Spinal cord (tissue), 10 donors: Measurements from ENCODE around the gene CD177. TPM values are rescaled to one million over a fixed set of nuclear protein-coding genes. Genes with fewer than 3 reads are reported as not detected.
"Not testable (repeated sequence)": the region's sequence is repeated elsewhere in the genome, so short reads cannot be mapped to it uniquely, and the experiment has no call there.

Source experiments
- DNase-seq, 6 donors: peaks; one replicate each; pipeline versions ENCODE4 v3.0.0 to v3.0.0-alpha.2; 2013 to 2015; ENCODE audit warnings: low spot score in 6 of 6, low read depth in 4 of 6
- H3K27ac ChIP-seq: one replicate; pipeline ENCODE4 v1.5.1; 2013; ENCODE audit warnings: low read depth, low read length, control low read depth
- H3K27me3 ChIP-seq: one replicate; pipeline ENCODE4 v1.6.1; 2013; ENCODE audit warnings: low read length; ENCODE audit not compliant: control insufficient read depth, insufficient read depth
- H3K36me3 ChIP-seq: one replicate; pipeline ENCODE4 v1.6.1; 2013; ENCODE audit warnings: low read length; ENCODE audit not compliant: control insufficient read depth, insufficient read depth
- H3K4me1 ChIP-seq: one replicate; pipeline ENCODE4 v1.6.1; 2013; ENCODE audit warnings: low read length; ENCODE audit not compliant: control insufficient read depth, insufficient read depth
- H3K4me3 ChIP-seq: one replicate; pipeline ENCODE4 v1.5.1; 2013; ENCODE audit warnings: low read depth, low read length, control low read depth
- H3K9me3 ChIP-seq: one replicate; pipeline ENCODE4 v1.6.1; 2013; ENCODE audit warnings: low read length; ENCODE audit not compliant: control insufficient read depth, insufficient read depth
- WGBS: methylation state at CpG from one replicate; pipeline ENCODE4 v1.1.5; 2013; ENCODE audit warnings: missing lambda C conversion rate; ENCODE audit not compliant: insufficient coverage; 5-methylcytosine and 5-hydroxymethylcytosine counted together
- polyA plus RNA-seq, 2 donors: library from polyadenylated mRNA; unstranded; fragments of 120-200 nt; gene quantifications; one replicate each; pipeline ENCODE4 v1.2.1, GENCODE V29; 2013; ENCODE audit not compliant: insufficient read length in 2 of 2
- total RNA-seq, 2 donors: library from RNA; depleted of rRNA in 1 of 2; stranded (reverse); fragments of 120-200 nt in 1 of 2; fragments of >200 nt in 1 of 2; gene quantifications; one replicate each; pipeline versions ENCODE4 v1.2.3 to v1.2.4, GENCODE V29; 2013 to 2014
- donor health status: healthy.

Gene CD177
- total and polyA plus RNA-seq, 4 donors: 2.5 to 24.1 (median 4.8) TPM; not detected in 1

DNA sequence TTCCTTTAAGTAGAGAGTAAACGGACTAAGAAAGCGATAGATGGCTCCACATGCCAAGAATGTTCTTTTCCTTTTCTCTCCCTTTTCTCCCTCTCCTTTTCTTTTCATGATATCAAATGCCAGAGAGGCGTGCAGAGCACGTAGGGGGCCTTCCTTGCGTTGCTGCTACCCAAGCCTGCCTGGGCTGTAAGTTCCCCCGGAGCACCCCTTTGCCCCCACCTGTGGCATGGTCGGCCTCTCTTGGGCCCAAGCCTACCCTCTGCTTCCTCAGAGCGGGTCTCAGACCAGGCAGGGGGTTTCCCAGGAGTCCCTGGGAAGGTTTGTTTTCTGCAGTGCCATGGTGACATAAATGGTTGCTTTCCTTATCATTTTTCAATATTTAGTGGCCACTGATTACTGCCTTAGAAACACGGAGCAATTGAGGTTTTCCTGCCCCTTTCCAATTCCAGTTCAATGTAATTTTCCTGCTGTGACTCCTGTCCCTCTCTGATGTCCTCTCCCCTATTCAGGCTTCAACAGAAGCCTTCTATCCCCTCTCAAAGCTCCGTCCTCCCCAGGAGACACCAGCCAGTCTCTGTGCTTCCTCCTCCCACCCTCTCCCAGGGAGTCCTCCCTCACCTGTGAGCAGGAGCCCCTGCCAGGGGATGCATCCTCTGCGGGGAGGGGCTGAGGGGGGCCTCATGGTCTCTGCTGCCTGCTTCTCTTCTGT, 22.6 kb upstream of the CD177 start:
- WGBS: 75% methylated on average over 7 of the region's 11 CpGs
- DNase-seq: no peak

DNA sequence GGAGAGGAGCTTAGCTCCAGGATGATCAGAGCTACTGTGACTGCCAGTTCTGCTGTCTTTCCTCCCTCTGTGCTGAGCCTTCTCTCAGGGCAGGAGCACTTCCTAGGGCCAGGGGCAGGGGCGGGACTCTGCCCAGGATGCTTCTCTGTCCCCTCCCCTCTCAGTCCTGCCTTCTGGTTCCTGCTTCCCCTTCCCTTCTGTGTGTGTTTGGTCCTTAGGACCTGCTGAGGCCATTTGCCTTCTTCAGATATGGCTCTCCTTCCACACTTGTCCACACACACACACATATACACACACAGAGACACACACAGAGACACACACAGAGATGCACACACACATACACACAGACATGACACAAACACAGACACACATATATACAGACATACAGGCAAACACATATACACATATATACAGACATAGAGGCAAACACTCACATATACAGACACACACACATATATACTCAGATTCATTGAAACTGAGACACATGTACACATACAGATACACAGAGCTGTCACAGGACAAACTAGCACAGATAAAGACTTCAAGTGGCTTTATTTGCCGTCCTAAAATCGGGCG, 22.0 kb upstream of the CD177 start:
- no peak for DNase-seq
- H3K27ac ChIP-seq: no peak overlapping the region
- H3K36me3 ChIP-seq: no peaks in the 10 kb centered on the region
- no peaks in the 10 kb centered on the region for H3K4me1 ChIP-seq
- 73% methylated on average over 4 of the region's 4 CpGs for whole genome bisulfite sequencing
- no peaks in the 10 kb centered on the region for H3K9me3 ChIP-seq
- no peaks in the 10 kb centered on the region for H3K27me3 ChIP-seq
- no peak overlapping the region for H3K4me3 ChIP-seq

More for the DNA sequence above, 22.6 kb upstream of the CD177 start:
- H3K4me3 ChIP-seq: no peak overlapping the region
- no peaks in the 10 kb centered on the region for H3K9me3 ChIP-seq
- H3K27me3 ChIP-seq: no peaks in the 10 kb centered on the region
- no peaks in the 10 kb centered on the region for H3K4me1 ChIP-seq
- H3K36me3 ChIP-seq: no peaks in the 10 kb centered on the region
- no peak overlapping the region for H3K27ac ChIP-seq

DNA sequence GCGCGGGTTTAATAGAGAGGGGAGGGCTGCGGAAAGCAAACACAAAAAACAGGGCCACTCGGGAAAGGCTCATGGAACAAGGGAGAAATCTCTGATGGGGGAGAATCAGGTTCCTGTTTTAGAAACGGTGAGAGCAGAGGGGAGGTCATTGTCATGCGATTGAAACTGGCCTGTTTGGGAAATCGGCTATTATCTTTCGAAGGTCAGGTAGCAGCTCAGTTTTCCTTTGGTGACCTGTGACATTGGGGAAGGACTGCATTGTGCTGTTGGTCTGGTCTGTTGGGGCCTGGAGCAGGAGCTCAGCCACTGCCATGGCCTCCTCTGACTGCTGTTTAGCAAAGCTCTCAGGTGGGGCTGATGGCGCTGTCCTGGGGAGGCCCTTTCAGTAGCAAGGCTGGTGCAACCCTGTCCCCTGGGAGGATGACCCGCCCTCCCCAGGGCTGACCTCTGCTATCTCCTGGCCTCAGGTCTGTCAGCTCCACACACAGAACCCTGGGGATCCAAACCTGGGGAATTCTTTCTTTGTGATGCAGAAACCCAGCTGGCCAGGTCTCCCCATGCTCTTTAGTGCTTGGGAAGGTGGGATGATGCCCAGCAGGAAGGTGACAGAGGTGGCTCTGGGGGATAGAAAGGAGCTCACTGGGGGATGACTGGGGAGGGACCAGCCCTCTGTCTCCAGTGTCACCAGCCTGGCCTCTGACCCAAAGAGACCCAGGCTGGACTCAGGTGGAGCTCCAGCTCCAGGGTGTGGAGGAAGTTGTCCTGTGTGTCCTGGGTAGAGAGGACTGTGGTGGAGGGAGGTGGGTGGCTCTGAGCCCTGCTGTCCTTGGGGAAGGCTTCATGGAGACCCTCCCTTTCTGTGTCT, 21.2 kb upstream of the CD177 start:
- Histone ChIP-seq H3K27me3 (no peaks in the 10 kb centered on the region), H3K36me3 (no peaks in the 10 kb centered on the region), H3K4me1 (no peaks in the 10 kb centered on the region), H3K9me3 (no peaks in the 10 kb centered on the region), H3K4me3 (no peak overlapping the region), H3K27ac (no peak overlapping the region)
- no peak for DNase-seq
- WGBS: 70% methylated on average over 10 of the region's 10 CpGs

DNA sequence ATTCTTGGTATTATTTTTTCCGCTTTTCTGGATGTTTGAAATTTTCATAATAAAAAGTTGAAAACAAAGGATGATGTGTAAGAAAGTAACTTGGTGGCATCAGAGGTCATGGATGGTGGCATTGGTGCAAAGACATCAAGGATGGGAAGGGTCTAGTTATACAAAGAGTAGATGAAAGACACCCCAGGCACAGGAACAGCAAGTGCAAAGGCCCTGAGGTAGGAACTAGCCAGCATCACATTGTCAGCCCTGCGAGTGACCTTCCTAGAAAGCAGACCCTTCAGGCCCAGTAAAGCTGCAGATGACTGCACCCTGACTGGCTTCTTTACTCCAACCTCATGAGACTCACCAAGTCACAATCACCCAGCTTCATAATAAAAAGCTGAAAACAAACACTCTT, 17.0 kb upstream of the CD177 start:
- H3K9me3 ChIP-seq, H3K27ac ChIP-seq, H3K27me3 ChIP-seq, H3K4me3 ChIP-seq, H3K4me1 ChIP-seq, DNase-seq, H3K36me3 ChIP-seq: not testable (repeated sequence)
- 89% methylated on average over 2 of the region's 2 CpGs for WGBS

DNA sequence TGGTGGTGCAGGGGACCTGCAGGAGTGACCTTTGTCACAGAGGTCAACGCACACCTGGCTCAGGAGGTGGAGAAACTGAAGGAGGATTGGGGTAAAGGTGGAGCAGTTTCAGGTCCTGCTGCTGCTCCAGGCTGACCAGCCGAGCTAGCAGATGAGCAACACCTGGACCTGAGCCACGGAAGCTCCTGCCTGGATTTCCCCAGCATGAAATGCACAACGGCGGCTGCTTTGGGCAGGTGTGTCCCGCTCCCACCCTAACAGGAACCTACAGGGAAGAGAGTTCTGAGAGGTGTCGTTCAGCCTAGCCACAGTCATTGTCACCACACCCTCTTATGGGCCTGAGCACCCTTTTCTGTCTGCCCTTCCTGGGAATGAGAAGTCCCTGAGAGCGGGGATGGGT, 15.7 kb upstream of the CD177 start:
- 93% methylated on average over 7 of the region's 8 CpGs for WGBS
- Histone ChIP-seq H3K4me3 (no peak overlapping the region), H3K27me3 (no peaks in the 10 kb centered on the region), H3K27ac (no peak overlapping the region), H3K4me1 (no peaks in the 10 kb centered on the region), H3K36me3 (no peaks in the 10 kb centered on the region), H3K9me3 (no peaks in the 10 kb centered on the region)
- DNase-seq: no peak

DNA sequence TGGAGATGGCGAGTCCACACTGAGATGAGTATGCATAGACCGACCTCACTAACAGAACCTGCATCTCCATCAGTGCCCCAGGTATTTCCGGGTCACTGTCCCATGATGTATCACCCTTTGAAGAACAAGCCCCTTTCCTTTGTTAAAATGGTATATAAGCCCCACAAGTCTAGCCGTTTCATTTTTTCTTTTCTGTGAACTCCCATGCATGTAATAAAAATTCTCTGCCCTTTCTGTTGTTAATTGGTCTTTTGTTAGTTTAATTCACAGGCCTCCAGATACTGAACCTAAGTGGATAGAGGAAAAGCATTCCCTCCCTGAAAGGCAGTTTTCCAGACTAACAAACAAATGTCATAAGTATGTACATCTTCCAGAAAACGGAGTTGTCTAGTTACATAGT, 15.0 kb upstream of the CD177 start:
- no peak overlapping the region for H3K27ac ChIP-seq
- WGBS: 60% methylated on average over 1 of the region's 5 CpGs
- no peaks in the 10 kb centered on the region for H3K9me3 ChIP-seq
- no peak overlapping the region for H3K4me3 ChIP-seq
- H3K4me1 ChIP-seq: no peaks in the 10 kb centered on the region
- H3K36me3 ChIP-seq: no peaks in the 10 kb centered on the region
- no peak for DNase-seq
- H3K27me3 ChIP-seq: no peaks in the 10 kb centered on the region

DNA sequence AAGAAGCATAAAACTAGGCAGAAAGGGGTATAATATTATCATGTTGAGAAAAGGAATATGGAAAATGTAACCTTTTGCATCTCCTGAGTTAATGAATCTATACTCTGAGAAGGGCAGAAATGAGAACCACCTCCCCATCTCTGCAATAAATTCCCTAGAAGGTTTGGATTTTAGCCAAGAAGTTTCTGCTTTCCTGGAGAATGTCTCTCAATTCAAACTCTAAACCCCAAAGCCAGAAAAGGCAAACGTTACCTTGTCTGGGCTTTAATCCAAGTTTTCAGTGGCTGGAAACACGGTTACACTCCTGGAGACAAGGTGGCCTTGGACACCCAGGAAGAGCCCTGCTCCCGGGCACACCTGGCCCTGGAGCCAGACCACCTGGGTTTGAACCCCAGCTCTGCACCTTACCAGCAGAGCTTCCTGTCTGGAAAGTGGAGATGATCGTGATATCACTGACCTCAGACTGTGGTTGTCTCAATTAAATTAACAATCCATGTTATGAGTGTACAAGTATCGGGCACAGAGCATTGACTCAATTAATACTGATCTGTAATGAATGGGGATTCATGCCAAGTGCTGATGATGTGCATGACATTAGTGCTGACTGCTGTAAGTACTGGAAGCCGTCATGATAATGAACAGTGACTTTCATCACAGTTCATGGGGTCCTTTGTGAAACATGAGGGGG, 14.1 kb upstream of the CD177 start:
- H3K36me3 ChIP-seq, H3K9me3 ChIP-seq, H3K27me3 ChIP-seq, H3K4me1 ChIP-seq, H3K27ac ChIP-seq, H3K4me3 ChIP-seq: not testable (repeated sequence)
- WGBS: 28% methylated on average over 2 of the region's 6 CpGs
- DNase-seq: peak in 1 of 6 donors; percentile 4

DNA sequence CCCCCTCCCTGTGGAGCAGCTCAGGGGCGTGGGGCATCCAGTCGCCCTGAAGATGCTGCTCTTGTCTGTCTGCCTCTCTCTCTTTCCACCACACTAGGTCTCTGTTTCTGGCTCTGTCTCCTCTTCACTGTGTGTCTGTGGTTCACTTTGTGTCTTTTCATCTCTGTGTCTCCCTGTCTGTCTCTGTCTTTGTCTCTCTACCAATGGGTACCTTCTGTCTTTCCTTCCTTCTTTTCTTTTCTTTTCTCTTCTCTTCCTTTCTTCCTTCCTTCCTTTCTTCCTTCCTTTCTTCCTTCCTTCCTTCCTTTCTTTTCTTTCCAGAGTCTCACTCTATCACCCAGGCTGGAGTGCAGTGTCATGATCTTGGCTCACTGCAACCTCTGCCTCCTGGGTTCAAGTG, 13.4 kb upstream of the CD177 start:
- H3K4me1 ChIP-seq, H3K36me3 ChIP-seq, H3K27me3 ChIP-seq, H3K27ac ChIP-seq, H3K4me3 ChIP-seq, DNase-seq, H3K9me3 ChIP-seq: not testable (repeated sequence)
- 76% methylated on average over 2 of the region's 2 CpGs for WGBS

DNA sequence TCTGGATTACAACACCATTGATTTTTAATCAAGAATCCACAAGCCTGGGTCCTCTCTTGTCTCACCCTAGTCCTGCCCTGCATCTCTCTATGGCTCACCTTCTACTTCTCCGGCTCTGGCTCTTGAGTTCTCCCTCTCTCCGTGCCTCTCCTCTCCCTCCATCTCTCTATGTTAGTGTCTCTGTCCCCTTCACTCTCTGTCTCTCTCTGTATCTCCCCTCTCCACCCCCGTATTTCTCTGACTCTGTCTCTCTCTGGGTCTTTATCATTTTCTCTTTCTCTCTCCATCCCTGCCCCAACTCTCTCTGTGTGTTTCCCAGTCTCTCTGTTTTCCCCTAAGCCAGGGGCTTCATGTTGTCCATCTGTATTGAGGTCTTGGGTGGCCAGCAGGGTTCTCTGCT, 12.4 kb upstream of the CD177 start:
- not testable (repeated sequence) for H3K27me3 ChIP-seq, H3K9me3 ChIP-seq, H3K27ac ChIP-seq, H3K4me1 ChIP-seq, DNase-seq, H3K36me3 ChIP-seq, H3K4me3 ChIP-seq
- 93% methylated on average over 2 of the region's 3 CpGs for WGBS
